ENCODE measurements around the gene MAB21L3. TPM values are rescaled to one million over a fixed set of nuclear protein-coding genes. Genes with fewer than 3 reads are reported as not detected.

Gene MAB21L3
- total RNA-seq, 2 experiments from 2014 or later = not detected

GRCh38 chr1:116164150-116164549 lies 53.0 kb downstream of the MAB21L3 start:
- Histone ChIP-seq H3K9me3 (ENCODE audit: control insufficient read depth in 1 of 2, insufficient read depth in 1 of 2, low read length in 2 of 2) (peaks cover 2 to 4% of the 10 kb centered on the region in 2 experiments), H3K27ac (ENCODE audit: low read depth in 1 of 2, low read length in 2 of 2) (no peak overlapping the region), H3K27me3 (ENCODE audit: control insufficient read depth in 1 of 2, insufficient read depth in 2 of 2, low read length in 2 of 2) (no peaks in the 10 kb centered on the region), H3K4me1 (ENCODE audit: insufficient read depth, low read length) (peaks cover 20% of the 10 kb centered on the region), H3K4me3 (ENCODE audit: low read length) (no peak overlapping the region), H3K36me3 (ENCODE audit: insufficient read depth, low read length) (no peaks in the 10 kb centered on the region)
- Mint-ChIP-seq H3K4me1 (ENCODE audit: low read depth) (peaks cover 19% of the 10 kb centered on the region), H3K27ac (no peak overlapping the region), H3K27me3 (no peaks in the 10 kb centered on the region), H3K36me3 (ENCODE audit: low read depth) (no peaks in the 10 kb centered on the region), H3K9me3 (no peaks in the 10 kb centered on the region), H3K4me3 (no peak overlapping the region)
- intact Hi-C loops (cut with DNase I, micrococcal nuclease) = no loop called here
- ATAC-seq (ENCODE audit: poor library complexity) = no peak
- POLR2A ChIA-PET = interaction anchor here (1.9 kb wide), 1 partner anchor 13 kb away, joined by 5 read pairs; no protein-coding TSS in a partner anchor
- DNase-seq = no peak
- TF ChIP-seq CTCF (IDR thresholded peaks at IDR 0.05) = no peak
- CTCF ChIA-PET = interaction anchor here (0.9 to 1.8 kb wide), 2 partner anchors 22 to 25 kb away, joined by 3 to 4 read pairs; no protein-coding TSS in a partner anchor

- Histone ChIP-seq H3K9me3 (ENCODE audit: control insufficient read depth in 1 of 2, insufficient read depth in 1 of 2, low read length in 2 of 2) (no peaks in the 10 kb centered on the region), H3K4me1 (ENCODE audit: insufficient read depth, low read length) (peaks cover 20% of the 10 kb centered on the region), H3K4me3 (ENCODE audit: low read length) (no peak overlapping the region), H3K27me3 (ENCODE audit: control insufficient read depth in 1 of 2, insufficient read depth in 2 of 2, low read length in 2 of 2) (no peaks in the 10 kb centered on the region), H3K27ac (ENCODE audit: low read depth in 1 of 2, low read length in 2 of 2) (no peak overlapping the region), H3K36me3 (ENCODE audit: insufficient read depth, low read length) (no peaks in the 10 kb centered on the region)
- ATAC-seq (ENCODE audit: poor library complexity) (no peak), DNase-seq (no peak)
- H3K9me3 Mint-ChIP-seq = no peaks in the 10 kb centered on the region
- no peak overlapping the region for H3K27ac Mint-ChIP-seq
- no peak for TF ChIP-seq CTCF (IDR thresholded peaks at IDR 0.05)
- no peaks in the 10 kb centered on the region for H3K27me3 Mint-ChIP-seq
- ChIA-PET CTCF (interaction anchor here (0.9 to 1.8 kb wide), 2 partner anchors 23 to 25 kb away, joined by 3 to 4 read pairs; no protein-coding TSS in a partner anchor), POLR2A (interaction anchor here (1.9 kb wide), 1 partner anchor 13 kb away, joined by 5 read pairs; no protein-coding TSS in a partner anchor)
- H3K36me3 Mint-ChIP-seq (ENCODE audit: low read depth) = no peaks in the 10 kb centered on the region
- no peak overlapping the region for H3K4me3 Mint-ChIP-seq
- H3K4me1 Mint-ChIP-seq (ENCODE audit: low read depth) = peaks cover 21% of the 10 kb centered on the region
- intact Hi-C loops (cut with DNase I, micrococcal nuclease) = loop anchor here in 1 of 2 experiments (5.0 kb wide), 1 partner anchor 213 kb away; no protein-coding TSS in a partner anchor
Observed at GRCh38 chr1:116164604-116165368, 53.6 kb downstream of the MAB21L3 start.

- no peak overlapping the region for H3K4me3 ChIP-seq (ENCODE audit: low read length)
- Mint-ChIP-seq H3K27ac (no peak overlapping the region), H3K27me3 (no peaks in the 10 kb centered on the region), H3K4me1 (ENCODE audit: low read depth) (peaks cover 21% of the 10 kb centered on the region), H3K9me3 (no peaks in the 10 kb centered on the region), H3K36me3 (ENCODE audit: low read depth) (no peaks in the 10 kb centered on the region), H3K4me3 (peak overlapping the region; percentile 17)
- TF ChIP-seq CTCF (IDR thresholded peaks at IDR 0.05) = no peak
- POLR2A ChIA-PET = interaction anchor here (1.9 kb wide), 1 partner anchor 14 kb away, joined by 5 read pairs; no protein-coding TSS in a partner anchor
- no peaks in the 10 kb centered on the region for H3K27me3 ChIP-seq (ENCODE audit: control insufficient read depth in 1 of 2, insufficient read depth in 2 of 2, low read length in 2 of 2)
- DNase-seq = no peak
- peaks cover 20% of the 10 kb centered on the region for H3K4me1 ChIP-seq (ENCODE audit: insufficient read depth, low read length)
- no peak for ATAC-seq (ENCODE audit: poor library complexity)
- H3K9me3 ChIP-seq (ENCODE audit: control insufficient read depth in 1 of 2, insufficient read depth in 1 of 2, low read length in 2 of 2) = no peaks in the 10 kb centered on the region
- CTCF ChIA-PET = interaction anchor here (0.8 to 4.4 kb wide), 3 partner anchors 13 to 26 kb away, joined by 3 to 34 read pairs (median 4); no protein-coding TSS in a partner anchor
- no peaks in the 10 kb centered on the region for H3K36me3 ChIP-seq (ENCODE audit: insufficient read depth, low read length)
- intact Hi-C loops (cut with DNase I, micrococcal nuclease) = loop anchor here in 1 of 2 experiments (5.0 kb wide), 1 partner anchor 212 kb away; no protein-coding TSS in a partner anchor
- H3K27ac ChIP-seq (ENCODE audit: low read depth in 1 of 2, low read length in 2 of 2) = no peak overlapping the region
Observed at GRCh38 chr1:116165572-116165971, 54.4 kb downstream of the MAB21L3 start.

Data from CD4-positive, alpha-beta T cell (primary cell).